Gastroesophageal sphincter (tissue), 4 donors: ENCODE measurements around the gene FOSL1. TPM values are rescaled to one million over a fixed set of nuclear protein-coding genes. Genes with fewer than 3 reads are reported as not detected.

Experiments
- ATAC-seq: fragments of 150-250 bp; one replicate; pipeline ENCODE4 v1.9.1; 2016; ENCODE audit warnings: mild to moderate bottlenecking, moderate library complexity
- H3K27ac ChIP-seq, 4 donors: fragments of 200-600 bp; sonication (generic) in 3 of 4; 1 replicate in 3 of 4; 2 replicates in 1 of 4; pipeline ENCODE4 v1.5.1; 2016 to 2019
- H3K27me3 ChIP-seq: fragments of 200-600 bp; sonication (generic); one replicate; pipeline ENCODE4 v1.5.1; 2019
- H3K36me3 ChIP-seq, 2 donors: fragments of 200-600 bp; sonication (generic); one replicate each; pipeline ENCODE4 v1.5.1; 2019; ENCODE audit warnings: control low read depth in 1 of 2
- H3K4me1 ChIP-seq, 3 donors: fragments of 200-600 bp; sonication (generic); 1 replicate in 2 of 3; 2 replicates in 1 of 3; pipeline ENCODE4 v1.5.1; 2016 to 2019; ENCODE audit warnings: control low read depth in 2 of 3
- H3K4me3 ChIP-seq, 2 donors: fragments of 200-600 bp; sonication (generic); one replicate each; pipeline ENCODE4 v1.5.1; 2019; ENCODE audit warnings: mild to moderate bottlenecking in 1 of 2, moderate library complexity in 1 of 2
- H3K9me3 ChIP-seq, 3 donors: fragments of 200-600 bp; sonication (generic); one replicate each; pipeline ENCODE4 v1.5.1; 2017 to 2019; ENCODE audit warnings: control low read depth in 2 of 3
- CTCF ChIP-seq, 4 experiments: fragments of 200-600 bp in 2 of 4; fragments of 450-650 bp in 2 of 4; sonication (generic) in 1 of 4; IDR thresholded peaks; one replicate each; pipeline ENCODE4 v1.5.1; 2017 to 2019; ENCODE audit warnings: antibody characterized with exemption in 4 of 4, mild to moderate bottlenecking in 2 of 4, moderate library complexity in 2 of 4
- EP300 ChIP-seq: sonication (generic); formaldehyde crosslinking; IDR thresholded peaks from one replicate; pipeline ENCODE4 v1.6.1; 2017; ENCODE audit warnings: antibody characterized with exemption, mild to moderate bottlenecking
- POLR2A ChIP-seq, 2 donors: fragments of 450-650 bp; IDR thresholded peaks; one replicate each; pipeline ENCODE4 v1.6.1; 2017; ENCODE audit warnings: antibody characterized with exemption in 2 of 2, mild to moderate bottlenecking in 2 of 2, moderate library complexity in 1 of 2
- POLR2AphosphoS5 ChIP-seq: sonication (generic); formaldehyde crosslinking; IDR thresholded peaks from one replicate; pipeline ENCODE4 v1.6.1; 2017; ENCODE audit warnings: antibody characterized with exemption
- WGBS, 2 donors: methylation state at CpG; one replicate each; pipeline ENCODE4 v1.1.5; 2018; ENCODE audit warnings: low coverage in 1 of 2; 5-methylcytosine and 5-hydroxymethylcytosine counted together
- total RNA-seq, 4 donors: library from RNA; depleted of rRNA; stranded (reverse); fragments of >200 nt; gene quantifications; one replicate each; pipeline ENCODE4 v1.1.0, GENCODE V29; 2016

The FOSL1 gene
- total RNA-seq, 4 donors from 2014 or later: 1.4 to 24.9 (median 4.1) TPM

GRCh38 chr11:65917077-65917433 is 16.9 kb upstream of the FOSL1 start:
- no peaks in the 10 kb centered on the region for H3K27me3 ChIP-seq
- WGBS, 2 donors: 75 to 100% methylated on average over 2 of the region's 3 CpGs
- TF ChIP-seq EP300: no peak
- no peak for ATAC-seq
- H3K4me3 ChIP-seq: peak overlapping the region in 1 of 2 donors; percentile 99
- H3K9me3 ChIP-seq: no peaks in the 10 kb centered on the region
- peaks cover 0 to 71% (median 44%) of the 10 kb centered on the region in 3 donors for H3K4me1 ChIP-seq
- peak overlapping the region in 3 of 4 donors; percentile 97 to 98 (median 97) for H3K27ac ChIP-seq
- peaks cover 0 to 24% of the 10 kb centered on the region in 2 donors for H3K36me3 ChIP-seq

GRCh38 chr11:65916391-65916790 is 16.2 kb upstream of the FOSL1 start:
- Histone ChIP-seq H3K4me1 (peaks cover 0 to 76% (median 50%) of the 10 kb centered on the region in 3 donors), H3K27me3 (no peaks in the 10 kb centered on the region), H3K9me3 (no peaks in the 10 kb centered on the region), H3K4me3 (no peak overlapping the region), H3K27ac (peak overlapping the region; percentile 66 to 98 (median 97)), H3K36me3 (peaks cover 0 to 17% of the 10 kb centered on the region in 2 donors)
- no peak for ATAC-seq
- TF ChIP-seq EP300 (no peak), POLR2A (IDR thresholded peaks at IDR 0.05) (no peak), POLR2AphosphoS5 (no peak), CTCF (IDR thresholded peaks at IDR 0.05) (no peak)
- 60 to 67% methylated on average over 1 to 3 of the region's 7 CpGs for WGBS, 2 donors

GRCh38 chr11:65915821-65916251 is 15.6 kb upstream of the FOSL1 start:
- Histone ChIP-seq H3K36me3 (peaks cover 0 to 11% of the 10 kb centered on the region in 2 donors), H3K9me3 (no peaks in the 10 kb centered on the region), H3K4me3 (peak overlapping the region in 1 of 2 donors; percentile 8), H3K27me3 (no peaks in the 10 kb centered on the region), H3K4me1 (peaks cover 0 to 74% (median 51%) of the 10 kb centered on the region in 3 donors), H3K27ac (peak overlapping the region; percentile 66 to 98 (median 97))
- peak; percentile 77 for ATAC-seq
- WGBS, 2 donors: 0 to 33% methylated on average over 1 to 3 of the region's 13 CpGs
- TF ChIP-seq POLR2A (IDR thresholded peaks at IDR 0.05) (no peak), POLR2AphosphoS5 (peak; percentile 96)

GRCh38 chr11:65915101-65915820 is 15.1 kb upstream of the FOSL1 start:
- Histone ChIP-seq H3K36me3 (peaks cover 0 to 8% of the 10 kb centered on the region in 2 donors), H3K4me1 (peaks cover 0 to 69% (median 45%) of the 10 kb centered on the region in 3 donors), H3K4me3 (no peak overlapping the region), H3K27me3 (no peaks in the 10 kb centered on the region), H3K27ac (peak overlapping the region; percentile 66 to 98 (median 97)), H3K9me3 (no peaks in the 10 kb centered on the region)
- no peak for ATAC-seq
- WGBS, 2 donors: 60 to 80% methylated on average over 1 to 4 of the region's 10 CpGs
- TF ChIP-seq CTCF (IDR thresholded peaks at IDR 0.05) (no peak), EP300 (no peak), POLR2AphosphoS5 (no peak), POLR2A (IDR thresholded peaks at IDR 0.05) (no peak)

GRCh38 chr11:65912845-65913244 is 12.7 kb upstream of the FOSL1 start:
- Histone ChIP-seq H3K27ac (peak overlapping the region in 2 of 4 donors; percentile 1 to 8), H3K27me3 (no peaks in the 10 kb centered on the region), H3K36me3 (peaks cover 0 to 8% of the 10 kb centered on the region in 2 donors), H3K4me3 (no peak overlapping the region), H3K4me1 (peaks cover 0 to 60% (median 40%) of the 10 kb centered on the region in 3 donors), H3K9me3 (no peaks in the 10 kb centered on the region)
- TF ChIP-seq POLR2A (IDR thresholded peaks at IDR 0.05) (no peak), EP300 (no peak), CTCF (IDR thresholded peaks at IDR 0.05) (no peak), POLR2AphosphoS5 (no peak)
- WGBS, 2 donors: 31% methylated on average over 2 of the region's 4 CpGs; no CpG with 5 or more reads in 1 of the 2 donors
- ATAC-seq: no peak
